Body of pancreas (tissue), 4 donors: ENCODE measurements around the gene SNX32.

Experiments
- POLR2A ChIP-seq, 3 donors: fragments of 450-650 bp; IDR thresholded peaks; one replicate each; pipeline ENCODE4 v1.6.1; 2016; ENCODE audit warnings: antibody characterized with exemption in 3 of 3, mild to moderate bottlenecking in 2 of 3
- TF ChIP-seq, protein P1 (sequence below), 7 experiments: fragments of 450-650 bp in 4 of 7; fragments of 200-600 bp in 3 of 7; sonication (generic) in 3 of 7; IDR thresholded peaks; one replicate each; pipeline ENCODE4 v1.5.1; 2016 to 2019; ENCODE audit warnings: antibody characterized with exemption in 7 of 7

DNA sequence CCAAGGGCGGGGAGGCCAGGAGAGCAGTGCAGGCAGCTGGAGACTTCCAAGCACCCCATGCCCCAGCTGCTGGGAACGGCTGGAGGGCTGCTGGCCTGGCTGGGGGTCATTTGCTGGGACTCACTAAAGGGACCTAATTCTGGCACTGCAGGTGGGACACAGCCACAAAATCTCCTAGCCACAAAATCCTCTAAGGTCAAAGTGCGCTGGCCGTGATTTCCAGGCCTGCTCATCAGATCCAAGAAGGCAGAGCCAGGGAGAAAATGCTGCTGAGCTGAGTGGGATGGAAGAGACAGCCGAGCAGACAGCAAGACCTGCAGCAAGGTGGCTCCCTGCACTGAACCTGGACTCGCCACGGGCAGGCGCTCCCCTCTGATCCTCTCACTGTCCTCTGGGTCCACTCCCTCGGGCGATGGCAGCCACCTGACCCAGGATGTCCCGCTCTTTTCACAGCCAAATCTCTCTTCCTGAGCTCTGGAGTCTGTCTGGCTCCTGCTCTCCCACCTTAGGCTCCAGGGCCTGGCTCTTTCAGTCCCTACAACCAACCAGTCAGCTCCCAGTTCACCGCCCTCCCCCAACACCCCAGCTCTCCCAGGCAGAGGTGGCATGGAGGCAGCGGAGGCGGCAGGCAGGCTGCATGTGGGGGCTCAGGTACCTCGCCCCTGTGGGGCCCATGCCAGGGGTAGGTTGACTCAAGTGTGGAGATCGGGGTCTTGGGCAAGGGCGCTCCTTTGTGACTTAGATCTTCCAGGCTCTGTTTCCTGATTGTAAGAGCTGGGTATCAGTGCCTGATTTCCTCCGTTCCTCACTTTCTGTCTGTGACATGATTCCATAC lies 32.4 kb upstream of the SNX32 start:
- TF ChIP-seq, protein P1, sequence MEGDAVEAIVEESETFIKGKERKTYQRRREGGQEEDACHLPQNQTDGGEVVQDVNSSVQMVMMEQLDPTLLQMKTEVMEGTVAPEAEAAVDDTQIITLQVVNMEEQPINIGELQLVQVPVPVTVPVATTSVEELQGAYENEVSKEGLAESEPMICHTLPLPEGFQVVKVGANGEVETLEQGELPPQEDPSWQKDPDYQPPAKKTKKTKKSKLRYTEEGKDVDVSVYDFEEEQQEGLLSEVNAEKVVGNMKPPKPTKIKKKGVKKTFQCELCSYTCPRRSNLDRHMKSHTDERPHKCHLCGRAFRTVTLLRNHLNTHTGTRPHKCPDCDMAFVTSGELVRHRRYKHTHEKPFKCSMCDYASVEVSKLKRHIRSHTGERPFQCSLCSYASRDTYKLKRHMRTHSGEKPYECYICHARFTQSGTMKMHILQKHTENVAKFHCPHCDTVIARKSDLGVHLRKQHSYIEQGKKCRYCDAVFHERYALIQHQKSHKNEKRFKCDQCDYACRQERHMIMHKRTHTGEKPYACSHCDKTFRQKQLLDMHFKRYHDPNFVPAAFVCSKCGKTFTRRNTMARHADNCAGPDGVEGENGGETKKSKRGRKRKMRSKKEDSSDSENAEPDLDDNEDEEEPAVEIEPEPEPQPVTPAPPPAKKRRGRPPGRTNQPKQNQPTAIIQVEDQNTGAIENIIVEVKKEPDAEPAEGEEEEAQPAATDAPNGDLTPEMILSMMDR (IDR thresholded peaks at IDR 0.05): no peak
- TF ChIP-seq POLR2A (IDR thresholded peaks at IDR 0.05): no peak
